Esophagus (tissue), 2 donors: Measurements from ENCODE around the gene ATIC. TPM values are rescaled to one million over a fixed set of nuclear protein-coding genes. Genes with fewer than 3 reads are reported as not detected.

Experiments
- H3K27ac ChIP-seq, 2 donors: one replicate each; pipeline ENCODE4 v1.5.1; 2013; ENCODE audit warnings: low read depth in 2 of 2, mild to moderate bottlenecking in 2 of 2, inconsistent platforms in 1 of 2, low read length in 1 of 2, moderate library complexity in 1 of 2
- H3K27me3 ChIP-seq, 2 donors: one replicate each; pipeline ENCODE4 v1.6.1; 2013; ENCODE audit warnings: low read length in 2 of 2, control low read depth in 1 of 2, mild to moderate bottlenecking in 1 of 2; ENCODE audit not compliant: insufficient read depth in 2 of 2, control insufficient read depth in 1 of 2
- H3K36me3 ChIP-seq, 2 donors: one replicate each; pipeline ENCODE4 v1.6.1; 2013; ENCODE audit warnings: low read length in 1 of 2; ENCODE audit not compliant: control insufficient read depth in 2 of 2, insufficient read depth in 2 of 2
- H3K4me1 ChIP-seq, 2 donors: one replicate each; pipeline ENCODE4 v1.6.1; 2013; ENCODE audit warnings: low read length in 1 of 2; ENCODE audit not compliant: control insufficient read depth in 2 of 2, insufficient read depth in 2 of 2
- H3K4me3 ChIP-seq, 2 donors: one replicate each; pipeline ENCODE4 v1.5.1; 2013; ENCODE audit warnings: low read length in 2 of 2, mild to moderate bottlenecking in 2 of 2, low read depth in 1 of 2, moderate library complexity in 1 of 2
- H3K9me3 ChIP-seq, 2 donors: one replicate each; pipeline ENCODE4 v1.6.1; 2013; ENCODE audit warnings: mild to moderate bottlenecking in 2 of 2, low read depth in 1 of 2, low read length in 1 of 2, moderate library complexity in 1 of 2; ENCODE audit not compliant: control insufficient read depth in 2 of 2, insufficient read depth in 1 of 2
- WGBS, 2 donors: extraction: QIAGEN DNeasy Blood & Tissue Kit; methylation state at CpG; one replicate each; pipeline ENCODE4 v1.1.7; 2013; 5-methylcytosine and 5-hydroxymethylcytosine counted together
- polyA plus RNA-seq, 2 donors: library from polyadenylated mRNA; stranded (reverse); fragments of 200-250 nt; gene quantifications; one replicate each; pipeline ENCODE4 v1.2.3, GENCODE V29; 2013
- donor health status: healthy with polysubstance abuse.
- donor health status: Bipolar disorder and iron deficiency.

The ATIC gene
- 10 to 100 TPM; 55.7 to 76.9 TPM for polyA plus RNA-seq

DNA sequence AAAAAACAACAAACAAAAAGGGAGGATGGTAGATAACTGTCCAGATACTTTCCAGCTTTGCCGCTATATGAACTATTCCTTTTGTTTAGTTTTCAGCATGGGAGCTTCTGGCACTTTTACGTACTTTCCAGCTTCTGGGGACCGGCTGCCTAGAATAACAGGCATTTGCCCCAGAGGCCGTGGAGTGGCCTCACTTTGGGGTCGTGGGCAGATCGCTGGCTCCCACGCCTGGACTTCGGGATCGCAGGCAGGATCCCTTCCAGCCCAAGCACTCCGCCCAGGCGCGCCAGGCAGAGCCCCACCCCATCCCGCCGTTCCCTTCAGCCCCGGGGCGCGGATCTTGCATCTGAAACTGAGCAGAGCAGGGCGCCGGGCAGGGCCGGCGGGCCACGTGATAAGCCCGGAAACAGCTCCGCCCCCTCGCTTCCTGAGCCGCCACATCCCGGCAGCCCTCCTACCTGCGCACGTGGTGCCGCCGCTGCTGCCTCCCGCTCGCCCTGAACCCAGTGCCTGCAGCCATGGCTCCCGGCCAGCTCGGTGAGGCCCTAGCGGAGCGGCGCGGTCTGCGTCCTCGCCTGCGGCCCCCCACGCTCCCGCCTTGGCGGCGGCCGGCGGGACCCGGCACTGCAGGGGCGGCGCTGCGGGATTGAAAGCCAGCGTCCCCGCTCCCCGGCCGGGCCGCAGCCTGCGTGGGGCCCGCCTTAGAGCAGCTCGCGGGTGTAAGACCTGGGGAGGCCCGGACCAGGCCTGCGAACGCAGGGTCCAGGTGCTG, at the start of gene ATIC:
ATIC (plus strand) TSS at position 435 of the 772 bp plus-strand sequence; CDS start at position 519, 84 bp downstream.
- Histone ChIP-seq H3K36me3 (no peaks in the 10 kb centered on the region), H3K27ac (peak within 1 kb of the TSS; percentile 77 to 88), H3K27me3 (no peaks in the 10 kb centered on the region), H3K4me1 (no peaks in the 10 kb centered on the region), H3K4me3 (peak within 1 kb of the TSS; percentile 72 to 84), H3K9me3 (no peaks in the 10 kb centered on the region)
- WGBS, 2 donors = 1% methylated on average over 63 to 64 of the region's 64 CpGs

DNA sequence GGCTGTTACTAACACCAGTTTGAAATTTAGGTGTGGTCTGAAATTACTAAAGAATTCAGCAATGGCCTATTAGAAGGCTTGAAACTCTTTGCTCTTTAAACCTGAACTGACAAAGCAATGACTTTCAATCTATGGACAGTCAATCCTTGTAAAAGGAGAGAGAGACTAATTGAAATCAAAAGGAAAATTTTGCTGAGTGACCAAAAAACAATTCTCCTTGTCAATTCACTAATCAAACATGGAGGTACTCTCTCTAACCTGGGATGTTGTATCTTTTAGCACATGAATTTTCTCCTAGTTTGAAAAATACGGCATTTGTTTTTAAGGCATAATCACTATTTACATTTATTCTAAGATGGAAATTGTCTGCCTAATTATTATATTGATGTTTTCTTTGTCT, 49.6 kb upstream of the ATIC start:
- Histone ChIP-seq H3K27ac (no peak overlapping the region), H3K36me3 (no peaks in the 10 kb centered on the region), H3K27me3 (no peaks in the 10 kb centered on the region), H3K4me3 (no peak overlapping the region), H3K4me1 (no peaks in the 10 kb centered on the region), H3K9me3 (no peaks in the 10 kb centered on the region)
- whole genome bisulfite sequencing, 2 donors = 86 to 89% methylated on average over 1 of the region's 1 CpG

DNA sequence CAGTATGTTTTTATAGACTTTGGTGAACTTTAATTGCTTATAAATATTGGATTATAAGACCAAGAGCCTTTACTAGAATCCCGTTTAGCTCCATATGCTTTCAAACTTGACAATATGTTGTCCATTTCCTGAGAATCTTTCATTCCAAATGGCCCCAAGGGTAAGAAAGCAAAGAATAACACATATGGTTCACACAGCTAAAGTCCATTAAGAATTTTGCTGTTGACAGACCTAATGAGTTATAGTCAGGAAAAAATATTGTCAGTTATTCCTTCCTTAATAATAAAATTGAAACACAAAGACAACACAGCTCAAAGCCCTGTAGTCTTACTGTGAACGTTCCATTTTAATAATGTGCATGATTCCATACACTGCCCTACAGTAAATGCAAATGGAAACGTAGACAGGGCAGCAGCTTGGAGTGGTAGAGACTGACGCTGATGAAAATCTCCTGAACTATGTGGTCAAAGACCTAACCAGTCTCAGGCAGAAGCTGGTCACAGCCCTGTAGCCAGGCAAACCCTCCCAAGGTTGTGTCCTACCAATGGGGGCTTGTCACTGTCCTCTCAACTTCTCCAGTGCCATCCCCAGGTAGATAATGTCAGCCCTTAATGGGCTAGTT, 49.0 kb upstream of the ATIC start:
- H3K36me3 ChIP-seq = no peaks in the 10 kb centered on the region
- no peak overlapping the region for H3K27ac ChIP-seq
- WGBS, 2 donors = 63 to 73% methylated on average over 4 of the region's 4 CpGs
- no peaks in the 10 kb centered on the region for H3K9me3 ChIP-seq
- no peaks in the 10 kb centered on the region for H3K27me3 ChIP-seq
- H3K4me1 ChIP-seq = no peaks in the 10 kb centered on the region
- H3K4me3 ChIP-seq = no peak overlapping the region

DNA sequence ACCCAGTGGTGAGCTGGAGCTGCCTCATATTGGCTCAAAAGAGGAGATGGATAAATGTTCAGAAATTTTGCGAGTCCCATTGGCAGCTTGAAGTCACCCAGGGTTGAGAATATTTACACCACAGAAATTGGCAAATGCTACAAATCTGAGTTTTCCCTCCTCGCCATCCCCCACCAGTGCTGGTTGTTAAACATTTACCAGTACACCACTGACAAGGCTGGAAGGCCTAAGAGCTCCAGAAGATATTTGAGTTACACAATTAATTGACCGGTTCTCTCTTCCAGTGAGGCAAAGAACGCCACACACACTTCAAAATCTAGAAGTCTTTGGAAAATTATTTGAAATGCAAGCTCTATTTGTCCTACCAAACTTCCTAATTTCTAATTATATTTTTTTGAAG, 47.5 kb upstream of the ATIC start:
- H3K4me3 ChIP-seq = no peak overlapping the region
- H3K27me3 ChIP-seq = no peaks in the 10 kb centered on the region
- WGBS, 2 donors = 93 to 94% methylated on average over 4 of the region's 4 CpGs
- no peaks in the 10 kb centered on the region for H3K9me3 ChIP-seq
- no peaks in the 10 kb centered on the region for H3K36me3 ChIP-seq
- no peak overlapping the region for H3K27ac ChIP-seq
- no peaks in the 10 kb centered on the region for H3K4me1 ChIP-seq

DNA sequence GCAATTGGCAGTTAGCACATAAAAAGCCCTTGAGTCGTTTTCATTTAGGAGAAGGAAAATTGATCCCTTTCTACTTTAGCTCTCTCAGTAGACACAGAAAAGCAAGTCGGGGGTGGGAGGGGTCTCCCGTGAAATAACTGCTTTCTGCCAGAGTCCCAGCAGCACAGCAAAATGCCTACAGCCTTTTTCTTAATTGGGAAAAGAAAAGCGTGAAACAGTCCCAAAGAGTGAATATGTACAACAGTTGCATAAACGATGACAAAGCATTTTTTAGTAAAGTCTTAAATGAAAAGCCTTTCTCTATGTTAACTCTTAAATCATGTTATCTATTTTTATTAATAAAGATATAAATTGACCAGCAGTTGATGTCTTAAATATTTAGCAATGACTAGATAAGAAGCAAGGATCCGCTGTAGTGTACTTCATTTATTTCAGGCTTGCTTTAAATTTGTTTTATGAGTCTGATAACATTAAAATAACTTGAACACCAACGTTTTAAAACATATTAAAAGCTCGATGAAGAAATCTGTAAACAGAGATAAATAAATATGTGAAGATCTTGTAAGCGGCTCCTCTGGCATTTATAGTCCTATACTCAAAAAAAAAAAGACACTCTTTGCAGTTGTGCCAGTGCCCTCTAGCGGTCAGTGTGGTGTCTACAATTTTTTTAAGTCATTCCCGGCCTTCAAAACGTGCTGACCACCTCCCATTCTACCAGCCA, 42.3 kb upstream of the ATIC start:
- WGBS, 2 donors = 15 to 16% methylated on average over 12 of the region's 12 CpGs
- Histone ChIP-seq H3K4me3 (no peak overlapping the region), H3K4me1 (no peaks in the 10 kb centered on the region), H3K9me3 (no peaks in the 10 kb centered on the region), H3K27ac (no peak overlapping the region), H3K36me3 (no peaks in the 10 kb centered on the region), H3K27me3 (no peaks in the 10 kb centered on the region)

DNA sequence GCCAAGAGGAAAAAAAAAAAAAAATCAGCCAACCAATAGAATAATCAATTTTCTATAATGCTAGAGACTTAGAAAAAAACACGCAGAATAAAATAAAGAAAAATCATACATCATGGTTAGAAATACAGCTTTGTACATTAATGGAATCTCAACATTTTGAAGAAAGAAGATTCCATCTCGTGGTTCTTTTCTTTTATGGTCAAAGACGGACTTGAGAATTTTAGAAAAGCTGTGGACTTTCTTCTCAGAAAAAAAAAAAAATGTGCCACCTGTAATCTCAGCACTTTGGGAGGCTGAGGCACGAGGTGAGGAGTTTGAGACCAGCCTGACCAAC, 41.8 kb upstream of the ATIC start:
- Histone ChIP-seq H3K36me3 (no peaks in the 10 kb centered on the region), H3K4me1 (no peaks in the 10 kb centered on the region), H3K27ac (no peak overlapping the region), H3K9me3 (no peaks in the 10 kb centered on the region), H3K4me3 (no peak overlapping the region), H3K27me3 (no peaks in the 10 kb centered on the region)
- WGBS, 2 donors = 61 to 62% methylated on average over 4 of the region's 4 CpGs

DNA sequence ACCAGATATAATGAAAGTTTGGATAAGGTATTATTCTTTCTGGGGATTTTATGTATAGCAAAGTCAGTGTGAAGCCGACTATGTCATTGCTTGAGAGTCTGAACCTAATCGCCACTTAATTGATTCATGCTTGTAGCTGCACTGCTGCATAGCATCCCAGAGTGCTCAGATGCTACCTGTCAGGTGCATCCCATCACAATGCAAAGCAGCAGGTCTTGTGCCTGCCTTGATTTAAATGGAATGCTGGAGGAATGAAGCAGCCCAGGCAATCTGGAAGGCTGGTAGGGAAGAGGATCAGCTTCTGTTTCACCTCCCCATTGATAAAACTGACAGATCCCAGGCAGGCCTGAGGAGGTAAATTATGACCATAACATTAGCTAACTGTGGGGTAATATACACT, 40.4 kb upstream of the ATIC start:
- Histone ChIP-seq H3K36me3 (no peaks in the 10 kb centered on the region), H3K9me3 (no peaks in the 10 kb centered on the region), H3K27ac (no peak overlapping the region), H3K4me3 (no peak overlapping the region), H3K4me1 (no peaks in the 10 kb centered on the region), H3K27me3 (no peaks in the 10 kb centered on the region)
- 94 to 95% methylated on average over 2 of the region's 2 CpGs for WGBS, 2 donors

DNA sequence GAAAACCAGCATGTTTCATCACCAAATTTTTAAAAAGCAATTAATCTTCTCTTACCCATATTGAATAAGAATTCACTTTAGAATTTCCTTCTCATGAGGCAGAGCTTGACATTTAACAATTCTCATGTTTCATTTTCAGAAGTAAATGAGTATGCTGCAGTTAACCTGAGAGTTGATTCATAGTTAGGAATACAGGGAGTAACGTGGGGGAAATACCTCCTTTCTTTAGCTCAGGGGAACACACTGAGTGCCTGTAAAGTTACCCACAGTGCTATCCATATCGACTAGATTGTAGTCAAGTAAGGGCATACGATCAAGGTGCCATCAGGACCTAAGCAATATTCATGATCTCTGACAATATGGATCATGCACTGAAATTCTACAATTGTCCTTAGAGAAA, 38.9 kb upstream of the ATIC start:
- no peaks in the 10 kb centered on the region for H3K27me3 ChIP-seq
- WGBS, 2 donors = 87% methylated on average over 3 of the region's 3 CpGs
- H3K4me1 ChIP-seq = no peaks in the 10 kb centered on the region
- H3K36me3 ChIP-seq = no peaks in the 10 kb centered on the region
- H3K4me3 ChIP-seq = no peak overlapping the region
- no peak overlapping the region for H3K27ac ChIP-seq
- no peaks in the 10 kb centered on the region for H3K9me3 ChIP-seq

DNA sequence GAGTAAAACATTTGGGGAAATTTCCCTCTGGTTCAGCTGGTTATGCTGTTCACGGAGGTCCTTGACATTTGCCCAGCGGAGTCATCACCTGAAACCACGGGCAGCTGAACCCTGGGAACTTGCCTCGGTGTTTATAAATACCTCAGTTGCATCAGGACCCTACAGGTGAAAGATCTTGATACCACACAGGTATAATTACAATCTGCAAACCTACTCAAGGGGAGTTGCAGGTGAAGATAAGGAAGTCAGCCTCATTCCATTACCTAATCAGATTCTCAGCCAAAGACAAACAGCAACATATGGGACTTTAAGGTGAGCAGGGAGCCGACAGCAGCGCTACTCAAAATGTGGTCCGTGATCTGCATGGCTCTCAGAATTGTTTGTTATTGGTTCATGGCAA, 37.0 kb upstream of the ATIC start:
- WGBS, 2 donors = 71 to 87% methylated on average over 7 of the region's 7 CpGs
- H3K27ac ChIP-seq = no peak overlapping the region
- no peaks in the 10 kb centered on the region for H3K9me3 ChIP-seq
- no peaks in the 10 kb centered on the region for H3K4me1 ChIP-seq
- no peaks in the 10 kb centered on the region for H3K27me3 ChIP-seq
- no peaks in the 10 kb centered on the region for H3K36me3 ChIP-seq
- no peak overlapping the region for H3K4me3 ChIP-seq
